ENCODE results near the gene NOXO1.
"Not testable (repeated sequence)": the region's sequence is repeated elsewhere in the genome, so short reads cannot be mapped to it uniquely, and the experiment has no call there.

The NOXO1 gene

DNA sequence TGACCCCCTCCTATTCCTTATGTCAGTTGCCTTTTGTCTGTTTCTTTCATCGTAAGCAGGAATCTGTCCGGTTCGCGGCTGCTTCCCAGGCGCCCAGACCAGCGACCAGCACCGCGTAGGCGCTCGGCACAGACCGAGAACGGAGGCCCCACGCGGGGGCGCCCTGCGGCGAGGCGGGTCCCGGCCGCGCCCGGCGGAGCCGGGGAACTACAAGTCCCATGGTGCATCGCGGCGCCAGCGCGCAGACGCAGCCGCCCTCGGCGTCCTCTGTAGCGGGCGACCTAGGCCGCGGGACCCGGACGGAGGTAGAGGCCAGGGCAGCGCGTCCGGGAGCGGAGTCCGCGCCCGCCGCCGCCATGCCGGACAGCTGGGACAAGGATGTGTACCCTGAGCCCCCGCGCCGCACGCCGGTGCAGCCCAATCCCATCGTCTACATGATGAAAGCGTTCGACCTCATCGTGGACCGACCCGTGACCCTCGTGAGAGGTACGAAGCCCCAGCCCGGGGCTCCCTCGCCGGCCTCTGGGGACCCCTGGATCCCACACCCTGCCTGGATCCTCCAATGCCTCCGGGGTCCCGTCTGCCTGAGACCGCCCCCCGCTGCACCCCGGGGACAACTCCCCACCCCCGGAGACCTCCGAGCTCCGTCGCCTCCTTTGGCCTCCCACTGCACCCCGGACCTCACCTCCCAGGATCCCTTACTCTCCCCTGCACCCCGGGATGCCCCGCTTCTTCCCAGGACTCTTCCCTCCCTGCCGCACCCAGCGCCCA is 21.8 kb downstream of the NOXO1 start, which contains the start of gene NDUFB10:
TSS of gene NDUFB10 (plus strand) at position 270 of the 771 bp plus-strand sequence. CDS start at position 357, 87 bp downstream.
- DNase-seq: peak; percentile 56

DNA sequence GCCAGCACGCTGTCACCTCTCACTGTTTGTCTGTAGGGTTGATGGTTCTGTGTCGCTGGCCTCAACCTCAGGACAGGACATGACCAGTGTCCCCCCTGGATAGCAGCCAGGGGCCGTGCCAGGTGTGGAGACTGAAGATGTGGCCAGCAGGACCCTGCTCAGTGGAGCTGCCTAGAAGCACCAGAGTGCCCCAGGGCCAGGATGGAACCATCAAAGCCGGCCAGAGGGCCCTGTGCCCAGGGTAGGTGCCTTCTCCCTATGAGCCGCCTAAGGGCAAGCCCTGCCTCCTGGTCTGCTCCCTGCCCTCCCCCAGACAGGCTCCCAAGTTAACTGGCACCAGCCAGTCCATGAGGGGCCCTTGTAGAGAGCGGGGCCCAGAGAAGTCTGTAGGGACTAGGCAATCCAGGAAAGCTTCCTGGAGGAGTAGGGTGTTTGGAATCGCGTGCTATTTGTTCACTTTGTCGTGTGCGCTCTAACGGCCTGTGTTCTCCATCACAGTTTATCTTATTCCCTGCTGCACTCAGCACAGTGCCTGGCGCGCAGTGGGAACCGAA is 22.5 kb downstream of the NOXO1 start:
- no peak for DNase-seq

DNA sequence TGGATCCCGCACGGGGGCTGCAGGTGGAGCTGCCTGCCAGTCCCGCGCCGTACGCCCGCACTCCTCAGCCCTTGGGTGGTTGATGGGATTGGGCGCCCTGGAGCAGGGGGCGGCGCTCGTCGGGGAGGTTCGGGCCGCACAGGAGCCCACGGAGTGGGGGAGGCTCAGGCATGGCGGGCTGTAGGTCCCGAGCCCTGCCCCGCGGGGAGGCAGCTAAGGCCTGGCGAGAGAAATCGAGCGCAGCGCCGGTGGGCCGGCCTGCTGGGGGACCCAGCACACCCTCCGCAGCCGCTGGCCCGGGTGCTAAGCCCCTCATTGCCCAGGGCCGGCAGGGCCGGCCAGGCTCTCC is 23.2 kb downstream of the NOXO1 start:
- DNase-seq: not testable (repeated sequence)

DNA sequence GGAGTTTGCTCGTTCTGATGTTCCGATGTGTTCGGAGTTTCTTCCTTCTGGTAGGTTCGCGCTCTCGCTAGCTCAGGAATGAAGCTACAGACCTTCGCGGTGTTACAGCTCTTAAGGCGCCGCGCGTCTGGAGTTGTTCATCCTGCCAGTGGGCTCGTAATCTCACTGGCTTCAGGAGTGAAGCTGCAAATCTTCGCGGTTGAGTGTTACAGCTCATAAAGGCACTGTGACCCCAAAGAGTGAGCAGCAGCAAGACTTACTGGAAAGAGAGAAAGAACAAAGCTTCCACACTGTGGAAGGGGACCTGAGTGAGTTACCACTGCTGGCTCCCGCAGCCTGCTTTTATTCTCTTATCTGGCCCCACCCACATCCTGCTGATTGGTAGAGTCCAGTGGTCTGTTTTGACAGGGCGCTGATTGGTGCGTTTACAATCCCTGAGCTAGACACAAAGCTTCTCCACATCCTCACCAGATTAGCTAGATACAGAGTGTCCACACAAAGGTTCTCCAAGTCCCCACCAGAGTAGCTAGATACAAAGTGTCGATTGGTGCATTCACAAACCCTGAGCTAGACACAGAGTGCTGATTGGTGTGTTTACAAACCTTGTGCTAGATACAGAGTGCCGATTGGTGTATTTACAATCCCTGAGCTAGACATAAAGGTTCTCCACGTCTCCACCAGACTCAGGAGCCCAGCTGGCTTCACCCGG is 23.7 kb downstream of the NOXO1 start:
- DNase-seq: not testable (repeated sequence)

DNA sequence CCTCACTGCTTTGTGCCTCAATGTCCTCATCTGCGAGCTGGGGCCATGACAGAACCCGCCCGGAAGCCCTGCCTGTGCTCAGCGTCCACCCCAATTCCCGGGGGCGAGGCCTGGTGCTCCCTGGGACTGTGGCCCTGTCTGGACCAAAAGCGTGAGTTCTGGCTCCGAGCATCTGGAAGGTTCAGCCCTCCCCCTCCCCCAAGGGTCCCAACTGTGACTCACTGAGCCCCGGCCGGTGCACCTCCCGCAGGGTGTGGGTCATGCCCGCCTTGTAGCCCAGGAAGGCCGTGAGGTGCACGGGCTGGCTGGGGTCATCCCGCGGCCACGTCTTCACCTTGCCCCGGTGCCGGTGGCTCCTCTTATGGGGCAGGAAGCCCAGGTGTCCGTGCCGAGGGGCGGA is 27.5 kb downstream of the NOXO1 start:
- no peak for DNase-seq

DNA sequence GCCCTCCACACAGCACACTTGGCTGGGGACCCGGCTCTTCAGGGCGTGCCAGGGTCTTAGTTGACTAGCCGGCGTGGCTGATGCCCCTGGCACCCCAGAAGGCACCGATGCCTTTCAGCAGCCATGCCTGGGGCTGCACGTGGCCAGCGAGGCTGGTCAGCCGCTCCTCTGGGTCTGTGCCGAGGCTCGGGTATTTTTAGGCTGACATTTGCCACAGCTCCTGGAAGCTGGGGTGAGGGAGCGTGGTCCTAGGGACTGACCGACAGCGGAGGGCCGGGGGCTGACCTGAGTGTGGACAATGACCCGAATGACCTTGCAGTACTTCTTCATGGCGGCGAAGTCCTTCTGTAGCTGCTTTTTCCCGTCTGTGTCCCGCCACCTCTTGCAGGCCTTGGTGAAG is 30.7 kb downstream of the NOXO1 start:
- DNase-seq: no peak

DNA sequence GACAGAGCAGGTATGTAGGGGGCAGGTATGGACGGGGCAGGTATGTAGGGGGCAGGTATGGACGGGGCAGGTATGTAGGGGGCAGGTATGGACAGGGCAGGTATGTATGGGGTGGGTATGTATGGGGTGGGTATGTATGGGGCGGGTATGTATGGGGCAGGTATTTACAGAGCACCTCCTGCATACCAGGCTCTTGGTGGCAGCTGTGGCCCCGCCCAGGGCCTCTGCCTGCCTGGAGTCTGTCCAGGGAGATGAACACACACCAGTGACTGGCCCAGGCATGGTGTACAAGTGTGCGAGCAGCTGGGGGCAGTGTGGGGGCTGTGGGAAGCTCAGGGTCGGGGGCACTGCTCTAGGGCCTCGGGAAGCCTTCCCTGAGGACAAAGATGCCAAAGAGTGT is 31.2 kb downstream of the NOXO1 start:
- no peak for DNase-seq

DNA sequence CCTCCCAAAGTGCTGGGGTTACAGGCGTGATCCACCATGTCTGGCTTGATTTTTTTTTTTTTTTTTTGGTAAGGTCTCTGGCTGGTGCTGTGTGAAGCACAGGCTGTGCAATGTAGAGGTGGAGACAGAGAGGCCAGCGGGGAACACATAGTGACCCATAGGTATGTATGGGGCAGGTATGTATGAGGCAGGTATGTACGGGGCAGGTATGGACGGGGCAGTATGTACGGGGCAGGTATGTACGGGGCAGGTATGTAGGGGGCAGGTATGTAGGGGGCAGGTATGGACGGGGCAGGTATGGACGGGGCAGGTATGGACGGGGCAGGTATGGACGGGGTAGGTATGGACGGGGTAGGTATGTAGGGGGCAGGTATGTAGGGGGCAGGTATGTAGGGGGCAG is 31.8 kb downstream of the NOXO1 start:
- DNase-seq: no peak

DNA sequence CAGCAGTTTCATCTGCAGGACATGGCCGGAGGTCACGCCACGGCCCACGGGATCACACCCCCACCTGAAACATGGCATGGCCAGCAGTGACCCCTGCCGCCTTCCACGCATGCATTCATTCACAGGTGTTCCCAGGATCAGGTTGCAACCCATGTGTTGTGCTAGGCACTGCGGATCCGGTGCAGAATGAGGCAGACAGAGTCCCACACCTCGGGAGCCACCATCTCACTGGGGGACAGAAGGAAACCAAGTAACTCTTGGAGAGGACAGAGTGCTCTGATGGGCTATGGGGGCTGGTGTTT is 33.9 kb downstream of the NOXO1 start:
- no peak for DNase-seq

DNA sequence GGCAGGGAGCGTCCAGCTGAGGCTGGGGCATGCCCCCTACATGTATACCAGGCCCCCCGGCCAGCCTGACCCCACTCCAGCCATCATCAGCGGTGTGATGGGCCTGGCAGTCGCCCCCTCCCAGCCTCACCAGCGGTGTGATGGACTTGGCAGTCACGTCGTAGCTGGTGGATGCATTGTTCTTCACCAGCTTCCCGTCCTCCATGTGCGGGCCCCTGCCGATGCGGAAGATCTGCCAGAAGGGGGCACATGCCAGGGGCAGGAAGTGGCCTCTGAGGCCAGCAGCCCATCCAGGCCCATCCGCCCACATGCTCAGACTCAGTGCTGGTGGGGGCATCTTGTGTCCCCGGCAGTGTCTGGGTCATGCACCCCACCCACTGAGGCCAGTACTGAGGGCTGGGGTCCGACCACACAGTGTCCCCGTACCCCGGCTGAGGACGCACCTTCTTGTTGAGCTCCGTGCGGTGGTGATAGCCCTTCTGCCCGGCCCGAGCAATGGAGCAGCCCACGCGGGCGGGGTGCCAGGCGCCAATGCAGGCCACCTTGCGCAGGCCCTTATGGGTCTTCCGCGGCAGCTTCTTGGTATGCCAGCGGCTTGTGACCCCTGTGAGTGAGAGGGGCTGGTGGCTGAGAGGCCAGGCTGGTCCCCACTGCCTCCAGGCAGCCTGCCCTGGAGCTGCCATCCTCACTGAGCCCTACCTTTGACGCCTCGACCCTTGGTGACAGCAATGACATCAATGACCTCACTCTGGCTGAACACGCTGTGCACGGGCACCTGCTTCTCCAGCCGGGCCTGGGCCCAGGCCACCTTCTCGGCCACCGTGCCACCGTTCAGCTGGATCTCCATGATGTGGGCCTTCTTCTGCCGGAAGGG is 34.5 kb downstream of the NOXO1 start:
- DNase-seq: no peak

DNA sequence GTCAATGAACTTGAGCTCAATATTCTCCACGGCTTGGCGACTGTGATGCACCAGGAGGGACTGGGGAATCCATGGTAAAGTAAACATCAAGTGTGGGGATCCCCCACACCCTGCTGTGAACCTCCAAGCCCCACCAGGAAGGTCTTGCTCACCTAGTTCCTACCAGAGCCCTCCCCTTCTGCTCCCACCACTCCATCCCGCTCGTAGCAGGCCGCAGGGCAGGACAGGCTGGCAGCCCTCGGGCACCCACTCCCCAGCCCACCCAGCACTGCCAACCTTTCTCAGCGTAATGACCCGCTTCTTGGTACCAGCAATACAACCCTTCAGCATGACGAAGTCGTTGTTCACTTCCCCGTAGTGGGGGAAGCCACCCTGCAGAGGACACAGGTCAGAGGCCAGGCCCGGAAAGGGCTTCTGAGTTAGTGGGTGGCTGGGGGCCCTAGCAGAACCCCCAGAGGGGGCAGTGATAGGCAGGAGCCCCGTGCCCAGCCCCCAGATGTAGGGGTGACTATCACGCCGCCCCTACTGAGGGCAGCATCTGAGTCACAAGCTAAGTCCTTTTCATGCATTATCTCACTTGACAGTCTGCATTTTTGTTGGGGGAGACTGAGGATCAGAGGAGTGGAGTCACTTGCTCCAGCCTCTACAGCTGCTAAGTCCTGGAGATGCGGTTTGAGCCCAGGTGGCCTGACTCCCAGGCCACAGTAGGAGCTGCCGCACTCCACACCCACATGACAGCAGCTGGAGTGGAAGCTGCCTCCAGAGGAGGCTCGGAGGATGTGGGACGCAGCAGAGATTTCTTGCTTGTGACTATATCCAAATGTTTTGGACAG is 35.5 kb downstream of the NOXO1 start:
- no peak for DNase-seq

DNA sequence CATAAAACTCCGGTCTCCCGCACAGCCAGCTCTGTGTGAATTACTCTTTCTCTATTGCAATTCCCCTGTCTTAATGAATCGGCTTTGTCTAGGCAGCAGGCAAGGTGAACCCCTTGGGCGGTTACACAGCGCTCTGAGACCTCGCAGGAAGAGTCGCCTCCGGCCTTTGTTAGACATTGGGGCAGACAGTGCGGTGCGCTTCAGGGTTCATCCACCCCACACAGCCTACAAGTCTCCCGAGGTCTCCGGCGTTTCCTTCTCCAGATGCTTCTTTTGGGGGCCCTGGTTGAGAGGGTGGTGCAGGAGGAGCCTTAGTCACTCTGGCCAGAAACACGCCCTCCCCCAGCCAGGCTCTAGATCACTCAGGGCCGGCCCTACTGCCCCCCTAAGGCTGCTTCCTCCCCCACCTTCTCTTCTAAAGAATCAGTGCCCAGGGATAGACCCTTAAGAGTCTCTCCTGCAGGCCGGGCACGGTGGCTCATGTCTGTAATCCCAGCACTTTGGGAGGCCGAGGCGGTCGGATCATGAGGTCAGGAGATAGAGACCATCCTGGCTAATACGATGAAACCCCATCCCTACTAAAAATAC is 36.6 kb downstream of the NOXO1 start:
- no peak for DNase-seq

DNA sequence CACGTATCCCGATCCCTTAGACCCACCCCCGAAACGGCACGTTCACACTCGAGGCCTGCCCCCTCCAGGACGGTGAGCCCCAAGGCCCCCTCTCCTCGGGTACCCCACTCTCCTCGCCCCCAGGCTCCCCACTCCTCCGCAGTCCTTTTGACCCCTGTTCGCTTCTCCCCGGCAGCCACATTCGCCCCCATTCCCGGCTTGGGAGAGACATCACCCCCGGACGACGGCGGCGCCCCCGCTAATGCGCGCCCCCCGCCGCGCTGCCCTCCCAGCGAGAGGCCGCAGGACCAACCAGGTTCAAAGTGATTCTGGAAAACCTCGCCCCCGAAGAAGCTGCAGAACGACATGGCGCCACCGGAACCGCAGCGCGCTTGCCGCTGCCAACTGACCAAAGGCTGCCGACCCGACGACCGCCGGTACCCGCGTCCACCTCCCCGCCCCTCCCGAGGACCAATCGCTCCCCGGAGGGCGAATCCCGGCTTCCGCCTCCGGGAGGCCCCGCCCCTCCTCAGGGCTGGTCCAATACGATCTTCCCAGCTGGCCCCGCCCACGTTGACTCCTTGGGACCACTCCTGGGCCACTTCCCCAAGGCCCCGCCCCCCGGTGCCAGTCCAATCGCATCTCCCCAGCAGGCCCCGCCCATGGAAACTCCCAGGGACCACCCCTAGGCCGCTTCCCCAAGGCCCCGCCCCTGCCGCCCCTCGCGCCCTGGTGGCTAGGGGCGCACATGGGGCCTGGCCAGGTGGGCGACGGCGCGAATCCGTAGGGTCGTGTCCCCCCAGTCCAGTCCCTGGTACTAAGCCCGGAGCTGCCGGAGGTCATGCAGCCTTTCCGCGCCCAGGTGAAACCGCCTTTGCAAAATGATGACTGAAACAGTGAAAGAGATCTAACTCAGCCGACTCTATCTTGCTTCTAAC is 38.2 kb downstream of the NOXO1 start, which contains the start of gene MSRB1:
TSS of gene MSRB1 (minus strand) at position 390 of the 917 bp plus-strand sequence. CDS start at position 347, 43 bp downstream.
- DNase-seq: peak; percentile 88

DNA sequence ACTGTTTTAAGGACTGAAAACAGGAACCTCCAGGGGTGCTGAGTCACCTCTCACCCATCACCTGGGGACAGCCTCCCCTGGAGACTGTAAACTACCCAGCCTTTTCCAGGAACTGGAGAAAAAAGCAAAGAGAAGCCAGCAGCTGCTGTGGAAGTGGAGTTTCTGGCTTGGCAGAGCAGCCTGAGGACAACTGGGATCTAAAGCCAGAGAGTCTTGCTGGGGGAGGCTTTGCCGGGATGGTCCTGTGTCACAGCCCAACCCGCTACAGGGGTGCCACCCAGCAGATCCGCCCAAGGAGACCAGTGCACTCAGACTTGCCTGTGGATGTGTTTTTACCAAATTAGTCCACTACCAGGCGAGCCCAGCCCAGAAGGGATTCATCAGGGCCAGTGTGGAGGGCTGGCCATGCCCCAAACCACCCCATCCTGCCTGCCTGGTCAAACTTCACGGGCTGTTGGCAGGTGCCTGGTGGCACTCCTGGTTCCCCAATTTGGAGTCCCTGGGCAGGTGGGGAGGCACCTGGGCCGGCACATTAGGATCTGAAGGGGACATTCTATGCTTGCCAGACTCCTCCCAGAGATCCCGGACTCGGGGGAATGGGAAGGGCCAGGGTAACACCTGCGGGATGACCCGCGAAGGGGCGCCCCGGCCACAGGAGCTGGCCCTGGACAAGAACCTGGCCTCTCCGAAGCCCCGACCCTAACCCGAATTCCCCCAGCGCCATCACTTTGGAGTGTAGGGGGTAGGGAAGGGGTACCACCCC is 39.0 kb downstream of the NOXO1 start:
- DNase-seq: no peak

DNA sequence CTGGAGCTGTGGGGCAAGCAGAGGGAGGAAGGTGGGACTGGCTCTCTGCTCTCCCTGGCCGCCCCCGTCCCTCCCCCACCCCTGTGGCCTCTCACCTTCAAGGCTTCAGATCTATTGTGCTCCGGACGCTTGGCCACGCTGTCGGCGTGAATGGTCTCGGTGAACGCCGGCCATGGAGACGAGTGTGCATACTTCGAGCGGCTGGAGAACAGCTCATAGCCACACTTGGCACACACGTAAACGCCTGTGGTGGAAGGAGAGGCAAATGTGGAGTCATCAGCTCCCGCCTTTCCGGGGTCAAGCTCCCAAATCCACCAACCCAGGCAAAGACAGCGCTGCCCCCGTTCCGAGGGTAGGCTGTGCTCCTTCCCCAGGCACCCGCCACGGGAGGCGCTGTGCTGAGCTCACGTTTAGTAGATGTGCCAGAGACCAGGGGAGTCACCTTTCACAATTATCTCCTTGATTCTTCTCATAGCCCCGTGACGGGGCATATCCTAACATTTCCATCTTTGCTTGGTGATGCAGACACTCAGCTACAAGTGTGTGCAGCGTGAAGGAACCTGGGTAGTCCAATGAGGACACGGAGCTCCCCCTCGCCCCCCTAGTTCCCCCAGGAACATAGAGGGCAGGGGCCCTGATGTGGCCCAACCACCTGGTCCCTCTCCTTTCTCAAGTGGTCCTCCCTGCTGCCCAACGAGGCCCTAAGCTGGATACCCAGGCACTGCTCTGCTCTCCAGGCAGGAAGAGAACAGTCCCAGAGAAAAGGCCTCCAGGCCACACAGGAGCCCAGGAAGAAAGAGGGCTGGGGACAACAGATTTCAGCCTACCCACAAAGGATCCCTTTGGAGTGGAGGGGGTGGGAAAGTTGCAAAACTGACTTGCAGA is 39.9 kb downstream of the NOXO1 start:
- no peak for DNase-seq

DNA sequence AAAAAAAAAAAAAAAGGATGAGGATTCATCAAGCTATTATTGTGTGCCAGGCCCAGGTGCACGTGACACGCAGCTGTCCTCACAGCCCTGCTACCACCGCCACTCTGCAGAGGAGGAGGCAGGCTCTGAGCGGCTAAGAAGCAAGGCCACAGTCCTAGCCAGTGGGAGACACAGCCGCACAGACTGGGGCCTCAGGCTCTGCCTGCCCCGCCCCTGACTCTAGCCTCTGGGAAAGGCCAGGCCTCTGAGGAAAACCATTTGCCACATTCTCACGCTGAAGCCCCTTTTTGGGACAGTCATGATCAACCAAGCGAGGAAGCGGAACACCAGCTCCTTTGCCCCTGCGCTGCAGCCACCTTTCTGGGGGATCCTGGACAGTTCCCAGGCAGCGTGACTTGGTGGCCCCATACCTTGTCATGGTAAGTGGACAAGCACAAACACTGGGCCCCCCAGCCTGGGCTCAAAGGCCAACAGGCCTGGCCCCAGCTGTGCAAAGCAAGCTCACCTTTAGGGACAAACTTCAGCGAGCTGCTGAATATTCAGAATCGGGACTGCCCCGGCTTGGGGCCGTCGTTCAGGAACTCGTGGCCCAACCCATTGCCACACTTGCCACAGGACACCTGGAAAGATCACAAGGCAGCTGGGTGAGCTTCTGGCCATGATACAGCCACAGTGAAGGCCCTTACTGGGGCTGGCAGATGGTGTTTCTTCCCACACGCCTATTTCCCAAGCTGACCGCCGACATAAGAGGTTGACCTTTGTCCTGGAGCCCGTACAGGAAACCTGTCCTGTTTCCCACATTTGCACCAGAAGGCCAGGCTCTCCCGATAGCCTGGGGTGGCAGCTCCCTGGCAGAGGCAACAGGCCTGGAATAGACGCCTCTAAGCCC is 40.8 kb downstream of the NOXO1 start:
- DNase-seq: no peak

DNA sequence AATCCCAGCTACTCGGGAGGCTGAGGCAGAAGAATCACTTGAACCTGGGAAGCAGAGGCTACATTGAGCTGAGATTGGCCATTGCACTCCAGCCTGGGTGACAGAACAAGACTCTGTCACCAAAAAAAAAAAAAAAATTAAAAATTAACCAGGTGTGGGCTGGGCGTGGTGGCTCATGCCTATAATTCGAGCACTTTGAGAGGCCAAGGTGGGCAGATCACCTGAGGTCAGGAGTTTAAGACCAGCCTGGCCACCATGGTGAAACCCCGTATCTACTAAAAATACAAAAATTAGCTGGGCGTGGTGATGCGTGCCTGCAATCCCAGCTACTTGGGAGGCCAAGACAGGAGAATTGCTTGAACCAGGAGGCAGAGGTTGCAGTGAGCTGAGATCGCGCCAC is 41.4 kb downstream of the NOXO1 start:
- DNase-seq: not testable (repeated sequence)

DNA sequence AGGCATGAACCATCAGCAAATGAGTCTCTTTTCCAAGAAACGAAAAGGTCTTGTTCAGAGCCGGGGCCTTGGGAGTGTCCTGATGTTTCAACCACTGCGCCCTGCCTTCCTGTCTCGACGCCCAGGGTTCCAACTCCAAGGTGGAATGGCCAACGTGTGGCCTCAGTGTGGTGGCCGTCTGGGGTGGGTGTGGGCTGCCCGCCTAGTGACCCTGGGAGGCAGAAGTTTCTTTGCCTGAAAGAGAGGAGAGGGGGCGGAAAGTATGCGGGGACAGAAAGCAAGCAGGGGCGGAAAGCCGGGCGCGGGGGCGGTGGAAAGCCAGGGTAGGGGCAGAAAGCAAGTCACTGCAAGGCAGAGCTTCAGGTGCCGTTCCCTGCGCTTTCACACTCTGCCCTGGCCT is 42.4 kb downstream of the NOXO1 start:
- no peak for DNase-seq
